GM12864 (cell line): ENCODE data around the gene TESK2.
"Not testable (repeated sequence)": the region's sequence is repeated elsewhere in the genome, so short reads cannot be mapped to it uniquely, and the experiment has no call there.

Experiments used
- DNase-seq: peaks from one replicate; pipeline ENCODE4 v3.0.0-alpha.2; 2011; ENCODE audit warnings: low read depth
- H3K4me3 ChIP-seq: 2 replicates; pipeline ENCODE4 v1.5.1; 2011; ENCODE audit warnings: mild to moderate bottlenecking, low read depth, low read length, control low read depth
- TF ChIP-seq, protein P1 (sequence below): IDR thresholded peaks from 2 replicates; pipeline ENCODE4 v1.5.1; 2011; ENCODE audit warnings: low read depth, mild to moderate bottlenecking, moderate library complexity, low read length, control low read depth, inconsistent platforms; ENCODE audit errors: missing control alignments

Gene TESK2

DNA sequence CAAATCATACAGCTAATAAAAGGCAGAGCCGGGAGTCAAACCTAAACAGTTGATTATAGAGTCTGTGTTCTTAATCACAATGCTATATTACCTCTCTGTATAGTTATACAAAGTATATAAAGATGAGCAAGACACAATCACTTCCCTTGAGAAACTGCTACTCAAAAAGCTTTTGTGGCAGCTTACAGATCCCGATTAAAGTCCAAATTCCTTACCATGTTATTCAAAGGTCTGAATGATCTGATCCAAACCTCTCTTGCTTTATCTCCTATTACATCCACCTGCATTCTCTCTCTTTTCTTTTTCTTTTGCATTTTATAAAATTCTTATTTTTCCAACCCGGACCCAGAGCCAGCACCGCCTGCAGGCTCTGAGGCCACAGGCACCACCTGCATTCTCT is 93.7 kb downstream of the TESK2 start:
- no peak overlapping the region for H3K4me3 ChIP-seq
- TF ChIP-seq, protein P1, sequence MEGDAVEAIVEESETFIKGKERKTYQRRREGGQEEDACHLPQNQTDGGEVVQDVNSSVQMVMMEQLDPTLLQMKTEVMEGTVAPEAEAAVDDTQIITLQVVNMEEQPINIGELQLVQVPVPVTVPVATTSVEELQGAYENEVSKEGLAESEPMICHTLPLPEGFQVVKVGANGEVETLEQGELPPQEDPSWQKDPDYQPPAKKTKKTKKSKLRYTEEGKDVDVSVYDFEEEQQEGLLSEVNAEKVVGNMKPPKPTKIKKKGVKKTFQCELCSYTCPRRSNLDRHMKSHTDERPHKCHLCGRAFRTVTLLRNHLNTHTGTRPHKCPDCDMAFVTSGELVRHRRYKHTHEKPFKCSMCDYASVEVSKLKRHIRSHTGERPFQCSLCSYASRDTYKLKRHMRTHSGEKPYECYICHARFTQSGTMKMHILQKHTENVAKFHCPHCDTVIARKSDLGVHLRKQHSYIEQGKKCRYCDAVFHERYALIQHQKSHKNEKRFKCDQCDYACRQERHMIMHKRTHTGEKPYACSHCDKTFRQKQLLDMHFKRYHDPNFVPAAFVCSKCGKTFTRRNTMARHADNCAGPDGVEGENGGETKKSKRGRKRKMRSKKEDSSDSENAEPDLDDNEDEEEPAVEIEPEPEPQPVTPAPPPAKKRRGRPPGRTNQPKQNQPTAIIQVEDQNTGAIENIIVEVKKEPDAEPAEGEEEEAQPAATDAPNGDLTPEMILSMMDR, result no peak
- no peak for DNase-seq

DNA sequence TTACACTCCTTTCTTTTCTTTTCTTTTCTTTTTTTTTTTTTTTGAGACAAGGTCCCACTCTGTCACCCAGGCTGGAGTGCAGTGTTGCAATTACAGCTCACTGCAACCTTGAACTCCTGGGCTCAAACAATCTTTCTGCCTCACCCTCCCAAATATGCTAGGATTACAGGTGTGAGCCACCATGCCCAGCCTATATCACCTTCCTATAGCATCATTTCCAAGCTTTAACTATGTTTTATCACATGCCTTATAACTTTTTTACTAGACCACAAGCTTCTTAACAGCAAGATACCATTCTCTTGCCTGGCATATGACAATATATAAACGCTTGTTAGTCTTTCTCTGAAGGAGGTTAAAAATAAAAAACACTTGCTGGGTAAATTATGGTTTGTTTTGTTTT is 95.4 kb downstream of the TESK2 start:
- DNase-seq, result no peak
- TF ChIP-seq, protein P1, result no peak
- no peak overlapping the region for H3K4me3 ChIP-seq

DNA sequence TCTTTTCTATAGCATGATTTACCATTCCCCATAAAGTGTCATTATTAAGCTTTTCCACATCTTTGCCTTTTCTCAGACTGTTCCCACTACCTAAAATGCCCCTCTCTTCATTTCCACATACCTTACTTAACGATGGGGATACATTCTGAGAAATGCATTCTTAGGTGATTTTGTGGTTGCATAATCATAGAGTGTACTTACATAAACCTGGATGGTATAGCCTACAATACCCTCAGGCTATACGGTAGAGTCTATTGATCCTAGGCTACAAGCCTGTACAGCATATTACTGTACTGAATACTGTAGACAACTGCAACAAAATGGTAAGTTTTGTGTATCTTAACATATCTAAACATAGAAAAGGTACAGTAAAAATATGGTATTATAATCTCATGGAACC is 95.9 kb downstream of the TESK2 start:
- no peak overlapping the region for H3K4me3 ChIP-seq
- TF ChIP-seq, protein P1, result no peak
- no peak for DNase-seq

DNA sequence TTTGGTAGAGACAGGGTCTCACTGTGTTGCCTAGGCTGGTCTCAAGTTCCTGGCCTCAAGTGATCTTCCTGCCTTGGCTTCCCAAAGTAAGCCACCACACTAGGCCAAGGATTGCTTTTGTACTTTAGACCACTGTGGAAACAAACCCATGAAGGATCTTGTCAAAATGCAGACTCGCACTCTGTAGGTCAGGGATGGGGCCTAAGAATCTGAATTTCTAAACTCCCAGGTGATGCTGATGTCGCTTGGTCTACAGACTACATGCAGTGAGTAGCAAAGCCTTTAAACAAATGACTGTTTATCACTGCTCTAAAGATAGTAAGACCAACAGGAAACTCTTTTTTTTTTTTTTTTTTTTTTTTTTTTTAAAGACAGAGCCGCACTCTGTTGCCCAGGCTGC is 96.6 kb downstream of the TESK2 start:
- H3K4me3 ChIP-seq, result no peak overlapping the region; the same call in 1 of the 2 replicates
- DNase-seq, result peak; percentile 76
- TF ChIP-seq, protein P1, result no peak

DNA sequence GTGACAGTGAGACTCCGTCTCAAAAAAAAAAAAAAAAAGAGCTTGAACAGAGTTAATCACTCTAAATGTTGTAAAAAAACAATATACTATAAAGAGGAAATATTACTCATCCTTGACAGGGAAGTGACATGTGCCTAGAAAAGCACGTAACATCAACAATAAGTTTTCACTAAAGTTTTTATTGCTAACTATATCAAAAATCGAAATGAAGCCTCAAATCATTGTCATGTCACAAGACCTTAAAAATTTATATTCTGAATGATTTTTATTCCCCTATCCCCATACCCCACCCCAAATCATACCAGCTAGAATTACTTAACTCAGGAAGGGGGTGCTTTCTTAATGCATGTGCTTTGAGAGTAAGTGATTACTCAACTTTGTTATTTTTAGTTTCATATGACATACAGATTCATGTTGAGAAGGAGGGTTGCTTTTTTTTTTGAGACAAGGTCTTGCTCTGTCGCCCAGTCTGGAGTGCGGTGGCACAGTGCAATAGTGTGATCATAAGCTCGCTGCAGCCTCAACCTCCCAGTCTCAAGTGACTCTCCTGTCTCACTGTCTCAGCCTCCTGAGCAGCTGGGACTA is 97.2 kb downstream of the TESK2 start:
- TF ChIP-seq, protein P1, result no peak
- DNase-seq, result peak; percentile 67
- no peak overlapping the region; the same call in 1 of the 2 replicates for H3K4me3 ChIP-seq

DNA sequence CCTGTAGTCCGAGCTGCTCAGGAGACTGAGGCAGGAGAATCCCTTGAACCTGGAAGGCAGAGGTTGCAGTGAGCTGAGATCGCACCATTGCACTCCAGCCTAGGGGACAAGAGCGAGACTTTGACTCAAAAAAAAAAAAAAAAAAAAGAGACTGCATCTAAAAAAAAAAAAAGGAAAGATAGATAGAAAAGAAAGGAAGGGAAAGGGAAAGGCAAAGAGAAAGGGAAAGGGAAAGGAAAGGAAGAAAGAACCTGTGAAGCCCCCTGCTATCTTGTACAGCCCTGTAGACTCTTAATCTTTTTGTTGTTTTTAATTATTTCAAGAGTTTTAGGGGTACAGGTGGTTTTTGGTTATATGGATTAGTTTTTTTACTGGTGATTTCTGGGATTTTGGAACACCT is 104.7 kb downstream of the TESK2 start:
- no peak for DNase-seq
- no peak overlapping the region for H3K4me3 ChIP-seq
- TF ChIP-seq, protein P1, result no peak

DNA sequence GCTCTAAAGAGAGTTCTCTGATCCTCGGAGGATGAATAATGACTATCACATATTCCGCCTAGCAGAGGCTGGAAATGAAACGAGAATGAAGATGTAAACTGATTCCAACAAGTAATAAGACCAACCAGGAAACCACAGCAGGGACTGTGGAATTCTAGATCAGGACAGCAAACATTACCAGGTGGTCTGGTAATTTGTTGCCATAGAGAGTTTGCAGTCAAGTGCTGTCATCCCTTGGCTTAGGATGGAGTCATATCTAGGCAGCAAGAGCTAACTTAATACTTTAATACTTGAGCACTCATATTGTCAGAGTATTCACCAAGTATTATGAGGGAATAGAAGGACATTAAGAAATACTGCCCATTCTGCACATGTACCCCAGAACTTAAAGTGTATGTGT is 105.7 kb downstream of the TESK2 start:
- no peak overlapping the region for H3K4me3 ChIP-seq
- DNase-seq, result no peak
- TF ChIP-seq, protein P1, result no peak

DNA sequence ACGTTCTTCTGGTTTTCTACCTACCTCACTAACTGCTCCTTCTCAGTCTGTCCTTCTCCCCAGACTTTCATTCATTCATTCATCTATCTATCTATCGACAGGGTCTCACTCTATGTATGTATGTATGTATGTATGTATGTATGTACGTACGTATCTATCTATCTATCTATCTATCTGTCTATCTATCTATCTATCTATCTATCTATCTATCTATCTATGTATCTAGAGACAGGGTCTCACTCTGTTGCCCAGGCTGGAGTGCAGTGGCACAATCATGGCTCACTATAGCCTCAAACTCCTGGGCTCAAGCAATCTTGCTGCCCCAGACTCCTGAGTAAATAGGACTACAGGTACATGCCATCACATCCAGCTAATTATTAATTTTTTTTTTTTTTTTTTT is 106.8 kb downstream of the TESK2 start:
- DNase-seq, H3K4me3 ChIP-seq: not testable (repeated sequence)
